Transverse colon (tissue), 4 donors: Measurements from ENCODE around the gene NFKBIL1.

ENCODE experiments used
- EP300 ChIP-seq: sonication (generic); formaldehyde crosslinking; IDR thresholded peaks from one replicate; pipeline ENCODE4 v1.6.1; 2017; ENCODE audit warnings: antibody characterized with exemption, low read depth
- POLR2A ChIP-seq: fragments of 450-650 bp; IDR thresholded peaks from one replicate; pipeline ENCODE4 v1.6.1; 2016; ENCODE audit warnings: antibody characterized with exemption, mild to moderate bottlenecking, moderate library complexity
- POLR2AphosphoS5 ChIP-seq, 3 donors: sonication (generic); formaldehyde crosslinking; IDR thresholded peaks; one replicate each; pipeline ENCODE4 v1.6.1; 2016; ENCODE audit warnings: antibody characterized with exemption in 3 of 3
- TF ChIP-seq, protein P1 (sequence below), 5 experiments: fragments of 200-600 bp in 3 of 5; fragments of 450-650 bp in 2 of 5; sonication (generic) in 3 of 5; IDR thresholded peaks; 1 replicate in 2 of 5; 2 replicates in 3 of 5; pipeline ENCODE4 v1.5.1; 2016 to 2017; ENCODE audit warnings: antibody characterized with exemption in 5 of 5, inconsistent platforms in 3 of 5, mild to moderate bottlenecking in 2 of 5, moderate library complexity in 1 of 5

DNA sequence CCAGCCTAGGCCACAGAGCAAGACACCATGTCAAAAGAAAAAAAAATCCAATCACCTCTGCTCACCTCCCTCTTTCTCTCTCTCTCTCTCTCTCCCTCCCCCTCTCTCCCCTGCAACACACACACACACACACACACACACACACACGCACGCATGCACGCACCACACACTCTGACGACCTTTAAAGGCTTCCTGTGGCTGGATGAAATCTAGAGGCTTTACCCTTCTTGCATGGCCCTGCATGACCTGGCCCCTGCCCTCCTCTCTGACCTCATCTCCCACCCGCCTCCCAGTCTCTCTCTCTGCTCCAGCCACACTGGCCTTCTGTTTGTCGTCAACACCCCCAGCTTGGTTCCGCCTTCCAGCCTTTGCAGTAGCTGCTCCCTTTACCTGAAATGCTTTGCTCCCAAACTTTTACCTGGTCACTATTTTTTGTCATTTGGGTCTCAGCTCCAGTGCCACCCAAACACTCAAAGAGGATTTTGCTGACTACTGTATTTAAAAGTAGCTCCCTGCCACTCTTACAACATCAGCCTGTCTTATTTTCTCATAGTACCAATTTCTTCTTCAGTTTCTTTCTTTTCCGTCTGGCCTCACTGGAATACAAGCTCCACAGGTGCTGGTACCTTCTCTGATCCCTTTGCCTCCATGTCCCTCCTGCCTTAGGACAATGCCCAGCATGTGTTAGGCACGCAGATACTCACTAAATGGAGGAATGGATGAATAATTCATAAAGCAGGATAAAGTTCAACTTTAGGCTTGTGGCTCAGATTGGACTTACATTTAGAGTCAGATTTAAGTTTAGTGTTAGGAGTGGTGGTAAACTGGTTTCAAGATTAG lies 20.3 kb downstream of the NFKBIL1 start:
- TF ChIP-seq, protein P1, sequence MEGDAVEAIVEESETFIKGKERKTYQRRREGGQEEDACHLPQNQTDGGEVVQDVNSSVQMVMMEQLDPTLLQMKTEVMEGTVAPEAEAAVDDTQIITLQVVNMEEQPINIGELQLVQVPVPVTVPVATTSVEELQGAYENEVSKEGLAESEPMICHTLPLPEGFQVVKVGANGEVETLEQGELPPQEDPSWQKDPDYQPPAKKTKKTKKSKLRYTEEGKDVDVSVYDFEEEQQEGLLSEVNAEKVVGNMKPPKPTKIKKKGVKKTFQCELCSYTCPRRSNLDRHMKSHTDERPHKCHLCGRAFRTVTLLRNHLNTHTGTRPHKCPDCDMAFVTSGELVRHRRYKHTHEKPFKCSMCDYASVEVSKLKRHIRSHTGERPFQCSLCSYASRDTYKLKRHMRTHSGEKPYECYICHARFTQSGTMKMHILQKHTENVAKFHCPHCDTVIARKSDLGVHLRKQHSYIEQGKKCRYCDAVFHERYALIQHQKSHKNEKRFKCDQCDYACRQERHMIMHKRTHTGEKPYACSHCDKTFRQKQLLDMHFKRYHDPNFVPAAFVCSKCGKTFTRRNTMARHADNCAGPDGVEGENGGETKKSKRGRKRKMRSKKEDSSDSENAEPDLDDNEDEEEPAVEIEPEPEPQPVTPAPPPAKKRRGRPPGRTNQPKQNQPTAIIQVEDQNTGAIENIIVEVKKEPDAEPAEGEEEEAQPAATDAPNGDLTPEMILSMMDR (IDR thresholded peaks at IDR 0.05), result no peak
- no peak for TF ChIP-seq POLR2AphosphoS5 (IDR thresholded peaks at IDR 0.05)
- TF ChIP-seq POLR2A, result no peak
- TF ChIP-seq EP300, result no peak
